ENCODE data around the gene RNF113A.

DNA sequence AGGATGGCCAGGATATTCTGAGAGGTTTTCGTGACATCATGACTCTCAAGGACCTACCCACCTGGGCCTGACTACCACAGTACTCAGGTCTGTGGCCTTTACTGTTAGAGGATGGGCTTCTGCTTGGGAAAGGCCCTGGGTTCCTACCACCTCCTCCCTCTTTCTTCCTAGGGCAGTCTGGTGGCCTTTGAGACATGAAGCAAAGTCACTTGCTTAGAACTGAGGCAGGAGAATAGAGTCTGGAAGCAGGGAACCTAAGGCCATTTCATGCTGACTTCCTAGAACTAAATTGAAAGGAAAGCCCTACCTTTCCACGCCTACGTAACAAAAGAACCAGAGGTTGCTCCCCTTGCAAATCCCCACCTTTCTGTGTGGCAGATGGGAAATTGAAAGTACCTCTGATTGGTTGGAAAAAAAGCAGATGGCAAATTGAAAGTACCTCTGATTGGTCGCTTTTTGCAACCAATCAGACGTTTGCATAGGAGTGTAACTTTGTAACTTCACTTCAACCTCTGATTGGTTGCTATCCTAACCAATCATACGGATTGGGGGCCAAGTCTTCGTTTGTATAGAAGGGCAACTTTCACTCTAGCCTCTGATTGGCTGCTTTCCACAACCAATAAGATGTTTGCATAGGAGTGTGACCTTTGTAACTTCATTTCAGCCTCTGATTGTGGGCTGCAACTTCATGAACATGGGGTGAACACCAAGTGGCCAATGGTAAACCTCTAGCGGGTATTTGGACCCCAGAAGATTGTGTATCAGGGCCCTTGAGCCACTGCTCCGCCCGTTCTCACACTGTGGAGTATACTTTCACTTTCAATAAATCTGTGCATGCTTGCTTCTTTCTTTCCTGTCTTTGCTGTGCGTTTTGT is 14.3 kb upstream of the RNF113A start:
- TF ChIP-seq, protein P1, sequence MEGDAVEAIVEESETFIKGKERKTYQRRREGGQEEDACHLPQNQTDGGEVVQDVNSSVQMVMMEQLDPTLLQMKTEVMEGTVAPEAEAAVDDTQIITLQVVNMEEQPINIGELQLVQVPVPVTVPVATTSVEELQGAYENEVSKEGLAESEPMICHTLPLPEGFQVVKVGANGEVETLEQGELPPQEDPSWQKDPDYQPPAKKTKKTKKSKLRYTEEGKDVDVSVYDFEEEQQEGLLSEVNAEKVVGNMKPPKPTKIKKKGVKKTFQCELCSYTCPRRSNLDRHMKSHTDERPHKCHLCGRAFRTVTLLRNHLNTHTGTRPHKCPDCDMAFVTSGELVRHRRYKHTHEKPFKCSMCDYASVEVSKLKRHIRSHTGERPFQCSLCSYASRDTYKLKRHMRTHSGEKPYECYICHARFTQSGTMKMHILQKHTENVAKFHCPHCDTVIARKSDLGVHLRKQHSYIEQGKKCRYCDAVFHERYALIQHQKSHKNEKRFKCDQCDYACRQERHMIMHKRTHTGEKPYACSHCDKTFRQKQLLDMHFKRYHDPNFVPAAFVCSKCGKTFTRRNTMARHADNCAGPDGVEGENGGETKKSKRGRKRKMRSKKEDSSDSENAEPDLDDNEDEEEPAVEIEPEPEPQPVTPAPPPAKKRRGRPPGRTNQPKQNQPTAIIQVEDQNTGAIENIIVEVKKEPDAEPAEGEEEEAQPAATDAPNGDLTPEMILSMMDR (IDR thresholded peaks at IDR 0.05): no peak
- no peak for TF ChIP-seq POLR2AphosphoS5 (IDR thresholded peaks at IDR 0.05; ENCODE audit: insufficient read depth in 1 of 2, low read depth in 1 of 2)
